ENCODE data around the gene GPR176. TPM values are rescaled to one million over a fixed set of nuclear protein-coding genes. Genes with fewer than 3 reads are reported as not detected.

The GPR176 gene
- total RNA-seq, 1 donor from 2014 or later = 3.8 TPM

DNA sequence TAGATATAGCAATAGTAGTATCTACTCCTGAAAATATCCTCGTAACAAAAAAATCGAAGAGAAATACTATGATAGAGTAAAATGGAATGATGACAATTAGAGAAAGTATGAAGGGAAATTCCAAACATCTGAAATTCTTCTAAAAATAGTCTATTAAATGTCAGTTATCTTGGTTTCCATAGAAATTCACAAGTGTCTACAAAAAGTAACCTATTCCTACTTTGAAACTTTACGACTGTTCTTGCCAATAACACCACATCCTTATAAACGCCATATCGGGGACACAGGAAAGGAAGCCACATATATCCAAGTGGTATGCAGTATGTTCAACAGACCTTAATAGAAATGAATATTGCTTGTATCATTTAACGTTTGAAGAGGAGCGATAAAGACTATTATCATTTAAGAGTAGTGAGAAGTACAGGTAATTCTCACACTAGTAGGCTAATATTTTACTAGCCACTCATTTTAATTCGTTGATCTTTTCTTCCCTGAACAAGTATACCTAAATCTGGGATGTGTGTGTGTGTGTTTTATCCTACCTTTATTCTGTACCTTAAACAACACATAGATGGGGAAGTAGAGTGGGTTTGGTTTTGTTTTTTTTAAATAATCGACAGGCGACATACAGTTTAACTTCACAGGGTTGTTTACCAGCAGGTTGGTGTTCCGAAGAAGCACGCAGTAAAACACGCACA is 1.2 kb downstream of the GPR176 start:
- no peak for DNase-seq (ENCODE audit: low spot score in 2 of 2, unreplicated experiment in 2 of 2)
- H3K27ac Mint-ChIP-seq = peak overlapping the region; percentile 13
- peaks cover 43% of the 10 kb centered on the region for H3K27me3 Mint-ChIP-seq (ENCODE audit: low read depth)
- peaks cover 20% of the 10 kb centered on the region for H3K4me1 Mint-ChIP-seq
- H3K9me3 Mint-ChIP-seq = peaks cover 8% of the 10 kb centered on the region
- TF ChIP-seq, protein P1, sequence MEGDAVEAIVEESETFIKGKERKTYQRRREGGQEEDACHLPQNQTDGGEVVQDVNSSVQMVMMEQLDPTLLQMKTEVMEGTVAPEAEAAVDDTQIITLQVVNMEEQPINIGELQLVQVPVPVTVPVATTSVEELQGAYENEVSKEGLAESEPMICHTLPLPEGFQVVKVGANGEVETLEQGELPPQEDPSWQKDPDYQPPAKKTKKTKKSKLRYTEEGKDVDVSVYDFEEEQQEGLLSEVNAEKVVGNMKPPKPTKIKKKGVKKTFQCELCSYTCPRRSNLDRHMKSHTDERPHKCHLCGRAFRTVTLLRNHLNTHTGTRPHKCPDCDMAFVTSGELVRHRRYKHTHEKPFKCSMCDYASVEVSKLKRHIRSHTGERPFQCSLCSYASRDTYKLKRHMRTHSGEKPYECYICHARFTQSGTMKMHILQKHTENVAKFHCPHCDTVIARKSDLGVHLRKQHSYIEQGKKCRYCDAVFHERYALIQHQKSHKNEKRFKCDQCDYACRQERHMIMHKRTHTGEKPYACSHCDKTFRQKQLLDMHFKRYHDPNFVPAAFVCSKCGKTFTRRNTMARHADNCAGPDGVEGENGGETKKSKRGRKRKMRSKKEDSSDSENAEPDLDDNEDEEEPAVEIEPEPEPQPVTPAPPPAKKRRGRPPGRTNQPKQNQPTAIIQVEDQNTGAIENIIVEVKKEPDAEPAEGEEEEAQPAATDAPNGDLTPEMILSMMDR (IDR thresholded peaks at IDR 0.05; ENCODE audit: unreplicated experiment) = no peak
- H3K36me3 Mint-ChIP-seq = no peaks in the 10 kb centered on the region
- peak overlapping the region; percentile 57 for H3K4me3 Mint-ChIP-seq

DNA sequence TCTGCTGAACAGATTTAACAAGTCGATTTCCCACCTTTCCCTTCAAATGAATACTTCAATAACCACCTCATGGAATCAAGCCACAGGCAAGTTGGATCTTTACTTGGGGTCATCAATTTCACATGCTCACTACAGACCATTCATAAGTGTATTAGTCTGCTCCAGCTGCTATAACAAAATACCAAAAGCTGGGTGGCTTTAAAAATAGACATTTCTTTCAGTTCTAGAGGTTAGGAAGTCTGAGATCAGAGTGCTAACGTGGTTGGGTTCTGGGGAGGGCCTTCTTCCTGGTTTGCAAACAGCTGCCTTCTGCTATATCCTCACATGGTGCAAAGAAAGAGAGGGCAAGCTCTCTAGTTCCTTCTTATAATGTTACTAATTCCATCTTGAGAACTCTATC is 5.1 kb downstream of the GPR176 start:
- H3K4me1 Mint-ChIP-seq = peaks cover 9% of the 10 kb centered on the region
- H3K9me3 Mint-ChIP-seq = peaks cover 8% of the 10 kb centered on the region
- no peak overlapping the region for H3K4me3 Mint-ChIP-seq
- no peaks in the 10 kb centered on the region for H3K36me3 Mint-ChIP-seq
- H3K27me3 Mint-ChIP-seq (ENCODE audit: low read depth) = peaks cover 38% of the 10 kb centered on the region
- DNase-seq (ENCODE audit: low spot score in 2 of 2, unreplicated experiment in 2 of 2) = no peak
- TF ChIP-seq, protein P1 (IDR thresholded peaks at IDR 0.05; ENCODE audit: unreplicated experiment) = no peak
- H3K27ac Mint-ChIP-seq = no peak overlapping the region

DNA sequence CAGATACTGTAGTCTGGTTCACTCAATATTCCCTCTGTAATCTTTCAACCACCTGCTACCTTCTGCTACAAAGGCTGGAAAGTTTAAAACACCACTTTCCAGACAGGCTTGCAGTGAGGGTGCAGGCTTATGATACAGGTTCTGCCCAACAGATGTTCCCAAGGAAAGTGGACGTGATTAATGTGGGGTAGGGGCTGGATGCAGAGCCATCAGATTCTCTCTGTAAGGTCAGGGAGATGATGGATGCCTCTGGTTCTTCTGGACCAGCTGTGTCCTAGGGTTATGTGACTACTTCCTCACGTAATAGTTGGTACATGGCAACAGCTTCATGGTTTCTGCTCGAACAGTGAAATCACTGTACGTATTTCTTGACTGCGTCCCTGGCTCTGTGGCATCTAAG is 11.1 kb downstream of the GPR176 start:
- no peak overlapping the region for H3K4me3 Mint-ChIP-seq
- TF ChIP-seq, protein P1 (IDR thresholded peaks at IDR 0.05; ENCODE audit: unreplicated experiment) = no peak
- no peaks in the 10 kb centered on the region for H3K36me3 Mint-ChIP-seq
- H3K4me1 Mint-ChIP-seq = no peaks in the 10 kb centered on the region
- no peak overlapping the region for H3K27ac Mint-ChIP-seq
- no peak for DNase-seq (ENCODE audit: low spot score in 2 of 2, unreplicated experiment in 2 of 2)
- H3K9me3 Mint-ChIP-seq = no peaks in the 10 kb centered on the region
- H3K27me3 Mint-ChIP-seq (ENCODE audit: low read depth) = no peaks in the 10 kb centered on the region

DNA sequence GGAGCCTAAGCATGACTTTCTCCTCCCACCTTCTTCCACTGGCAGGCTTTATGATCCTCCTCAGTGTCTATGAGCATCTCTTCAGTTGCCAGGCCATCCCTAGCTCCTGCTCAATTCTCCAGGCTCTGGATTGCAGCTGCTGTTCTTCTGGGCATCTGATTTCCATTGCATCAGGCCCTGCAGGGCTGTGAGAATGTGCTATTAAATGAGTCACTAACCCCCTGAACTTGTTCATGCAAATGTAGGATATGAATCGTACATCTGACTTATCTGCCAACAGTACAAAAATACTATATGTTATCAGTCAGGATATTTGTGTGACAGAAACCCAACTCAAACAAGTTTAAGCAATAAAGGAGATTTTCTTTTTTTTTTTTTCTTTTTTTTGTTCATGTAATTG is 11.9 kb downstream of the GPR176 start:
- Mint-ChIP-seq H3K36me3 (no peaks in the 10 kb centered on the region), H3K27me3 (ENCODE audit: low read depth) (no peaks in the 10 kb centered on the region), H3K9me3 (no peaks in the 10 kb centered on the region), H3K4me1 (no peaks in the 10 kb centered on the region), H3K4me3 (no peak overlapping the region), H3K27ac (no peak overlapping the region)
- no peak for DNase-seq (ENCODE audit: low spot score in 2 of 2, unreplicated experiment in 2 of 2)
- TF ChIP-seq, protein P1 (IDR thresholded peaks at IDR 0.05; ENCODE audit: unreplicated experiment) = no peak

DNA sequence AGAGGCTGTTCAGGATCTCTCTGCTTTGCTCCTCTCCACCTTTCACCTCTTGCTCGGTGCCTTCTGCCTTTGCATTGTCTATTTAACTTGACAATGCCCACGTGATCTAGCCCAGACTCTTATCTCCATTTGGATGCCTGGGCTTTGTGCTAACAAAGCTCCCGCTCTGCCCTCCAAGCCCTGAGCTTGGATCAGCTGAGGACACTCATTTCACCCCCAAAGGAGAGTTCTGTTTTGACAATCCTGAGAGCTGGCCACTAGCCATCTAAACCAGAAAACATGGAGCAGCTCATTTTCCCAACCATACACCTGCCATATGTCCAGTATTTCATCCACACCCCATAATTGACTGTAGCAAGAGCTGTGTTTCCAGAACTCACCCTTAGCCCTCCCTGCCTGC is 12.8 kb downstream of the GPR176 start:
- H3K4me3 Mint-ChIP-seq = no peak overlapping the region
- no peak overlapping the region for H3K27ac Mint-ChIP-seq
- H3K4me1 Mint-ChIP-seq = no peaks in the 10 kb centered on the region
- H3K9me3 Mint-ChIP-seq = no peaks in the 10 kb centered on the region
- DNase-seq (ENCODE audit: low spot score in 2 of 2, unreplicated experiment in 2 of 2) = no peak
- TF ChIP-seq, protein P1 (IDR thresholded peaks at IDR 0.05; ENCODE audit: unreplicated experiment) = no peak
- no peaks in the 10 kb centered on the region for H3K36me3 Mint-ChIP-seq
- H3K27me3 Mint-ChIP-seq (ENCODE audit: low read depth) = no peaks in the 10 kb centered on the region

Data from mesothelial cell of epicardium (in vitro differentiated cells).